Activated CD8-positive, alpha-beta memory T cell treated with anti-CD3 and anti-CD28 coated beads, Interleukin-2, amount 50 U/mL, for 1 hour (primary cell): ENCODE measurements around the gene ANO2.
"Not testable (repeated sequence)": the region's sequence is repeated elsewhere in the genome, so short reads cannot be mapped to it uniquely, and the experiment has no call there.

ENCODE experiments used
- DNase-seq: peaks from one replicate; pipeline ENCODE4 v3.0.0-alpha.2; 2020; ENCODE audit errors: extremely low read depth

The ANO2 gene

DNA sequence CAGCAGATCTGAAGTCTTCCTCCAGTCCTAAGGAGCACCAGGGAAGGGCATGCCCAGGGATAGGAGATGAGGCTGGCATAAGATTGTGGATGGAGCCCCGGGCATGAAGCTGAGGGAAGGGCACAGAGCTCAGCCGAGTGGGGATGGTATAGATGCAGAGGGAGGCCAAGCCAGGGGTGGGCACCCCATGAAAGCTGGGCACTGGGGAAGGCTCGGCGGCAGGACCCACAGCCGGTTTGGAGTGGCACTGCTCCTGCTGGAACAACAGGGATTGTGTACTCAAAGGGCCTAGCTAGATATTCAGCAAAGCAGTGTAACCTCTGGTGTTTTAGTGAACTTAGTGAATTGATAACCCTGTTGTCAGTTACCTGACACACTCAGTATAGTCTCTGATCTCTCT lies 396.0 kb downstream of the ANO2 start:
- no peak for DNase-seq

DNA sequence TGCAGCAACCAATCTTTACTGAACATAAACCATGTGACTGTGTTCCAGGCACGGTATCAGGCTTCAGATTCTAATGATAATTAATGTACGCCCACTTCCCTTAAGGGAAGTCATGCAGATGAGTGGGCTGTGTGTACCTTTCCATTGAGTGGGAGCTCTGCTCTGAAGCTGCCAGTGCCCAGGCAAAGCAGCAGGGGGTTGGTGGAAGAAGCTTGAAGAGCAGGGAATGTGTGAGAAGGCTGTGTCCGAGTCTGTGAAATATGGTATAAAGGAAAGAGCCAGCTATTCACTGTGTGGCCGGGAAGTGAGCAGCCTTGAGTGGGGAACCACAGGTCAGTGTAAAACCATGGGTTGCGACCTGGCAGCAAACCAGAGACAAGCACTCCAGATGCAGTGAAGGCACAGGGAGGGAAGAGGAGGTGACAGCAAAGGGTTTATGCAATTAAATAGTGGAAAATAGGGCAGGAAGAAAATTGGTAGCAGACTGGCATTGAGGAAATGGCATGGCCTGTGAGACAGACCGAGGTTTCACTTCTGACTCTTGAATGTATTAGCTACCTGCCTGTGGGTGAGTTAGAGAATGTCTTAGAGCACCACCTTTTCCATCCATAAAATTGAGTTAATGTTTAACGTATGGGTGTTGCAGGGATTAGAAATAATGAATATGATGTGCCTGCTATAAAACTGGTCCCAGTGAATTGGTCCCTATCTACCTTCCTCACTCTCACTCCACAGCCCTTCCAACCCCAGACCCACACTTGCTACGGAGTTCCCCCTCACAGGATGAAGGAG lies 396.7 kb downstream of the ANO2 start:
- DNase-seq: no peak

DNA sequence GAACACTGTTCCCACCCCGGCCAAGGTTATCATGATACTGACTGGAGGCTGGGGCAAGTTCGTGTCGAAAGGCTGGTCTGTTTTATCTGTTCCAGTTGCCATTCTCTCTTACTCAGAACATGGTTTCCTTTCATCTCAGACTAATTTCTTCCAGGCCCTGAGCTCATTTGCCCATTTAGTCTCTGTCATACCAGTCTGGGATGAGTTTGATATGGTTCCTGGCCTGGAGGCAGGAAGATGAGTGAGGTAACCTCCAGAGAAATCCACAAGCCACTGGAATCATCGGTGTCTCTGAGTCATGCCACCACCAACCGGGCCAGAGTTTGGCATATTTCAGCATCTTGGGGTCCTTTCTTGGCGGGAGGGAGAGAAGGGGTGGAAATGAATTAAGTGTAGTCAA lies 398.4 kb downstream of the ANO2 start:
- no peak for DNase-seq

DNA sequence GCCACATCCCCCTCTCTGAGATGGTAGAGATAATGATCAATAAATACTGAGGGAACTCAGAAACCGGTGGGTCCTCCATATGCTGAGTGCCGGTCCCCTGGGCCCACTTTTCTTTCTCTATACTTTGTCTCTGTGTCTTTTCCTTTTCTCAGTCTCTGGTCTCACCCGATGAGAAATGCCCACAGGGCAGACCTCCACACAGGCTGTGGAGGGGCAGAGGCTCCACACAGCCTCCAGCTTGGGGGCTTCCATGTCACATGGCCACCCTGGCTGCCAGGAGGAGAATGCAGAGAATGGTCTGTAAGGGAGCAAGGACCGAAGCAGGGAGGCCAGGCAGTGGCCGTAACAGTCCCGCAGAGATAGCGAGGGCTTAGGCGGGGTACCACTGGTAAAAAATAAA lies 407.3 kb downstream of the ANO2 start:
- no peak for DNase-seq

DNA sequence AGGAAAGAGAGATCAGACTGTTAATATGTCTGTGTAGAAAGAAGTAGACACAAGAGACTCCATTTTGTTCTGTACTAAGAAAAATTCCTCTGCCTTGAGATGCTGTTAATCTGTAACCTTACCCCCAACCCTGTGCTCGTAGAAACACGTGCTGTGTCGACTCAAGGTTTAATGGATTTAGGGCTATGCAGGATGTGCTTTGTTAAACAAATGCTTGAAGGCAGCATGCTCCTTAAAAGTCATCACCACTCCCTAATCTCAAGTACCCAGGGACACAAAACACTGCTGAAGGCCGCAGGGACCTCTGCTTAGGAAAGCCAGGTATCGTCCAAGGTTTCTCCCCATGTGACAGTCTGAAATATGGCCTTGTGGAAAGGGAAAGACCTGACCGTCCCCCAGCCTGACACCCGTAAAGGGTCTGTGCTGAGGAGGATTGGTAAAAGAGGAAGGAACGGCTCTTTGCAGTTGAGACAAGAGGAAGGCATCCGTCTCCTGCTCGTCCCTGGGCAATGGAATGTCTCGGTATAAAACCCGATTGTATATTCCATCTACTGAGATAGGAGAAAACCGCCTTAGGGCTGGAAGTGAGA lies 407.9 kb downstream of the ANO2 start:
- DNase-seq: not testable (repeated sequence)

DNA sequence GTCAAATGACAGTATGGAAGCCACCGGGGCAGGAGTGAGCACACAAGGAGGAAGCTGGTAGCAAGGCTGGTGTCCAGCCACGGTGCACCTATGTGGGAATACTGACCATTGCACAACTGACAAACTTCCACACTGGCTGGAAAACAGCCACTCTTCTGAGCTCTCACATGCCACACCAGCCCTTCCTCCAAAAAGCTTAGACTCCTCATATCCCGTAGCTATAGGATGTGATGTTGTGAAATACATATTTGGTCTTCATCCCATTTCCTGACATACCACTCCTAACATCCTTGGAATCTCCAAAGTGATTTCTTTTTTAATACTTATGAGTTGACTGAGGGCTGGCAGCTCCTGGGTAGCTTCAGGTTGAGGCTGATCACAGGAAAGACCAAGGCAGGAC lies 409.5 kb downstream of the ANO2 start:
- no peak for DNase-seq

DNA sequence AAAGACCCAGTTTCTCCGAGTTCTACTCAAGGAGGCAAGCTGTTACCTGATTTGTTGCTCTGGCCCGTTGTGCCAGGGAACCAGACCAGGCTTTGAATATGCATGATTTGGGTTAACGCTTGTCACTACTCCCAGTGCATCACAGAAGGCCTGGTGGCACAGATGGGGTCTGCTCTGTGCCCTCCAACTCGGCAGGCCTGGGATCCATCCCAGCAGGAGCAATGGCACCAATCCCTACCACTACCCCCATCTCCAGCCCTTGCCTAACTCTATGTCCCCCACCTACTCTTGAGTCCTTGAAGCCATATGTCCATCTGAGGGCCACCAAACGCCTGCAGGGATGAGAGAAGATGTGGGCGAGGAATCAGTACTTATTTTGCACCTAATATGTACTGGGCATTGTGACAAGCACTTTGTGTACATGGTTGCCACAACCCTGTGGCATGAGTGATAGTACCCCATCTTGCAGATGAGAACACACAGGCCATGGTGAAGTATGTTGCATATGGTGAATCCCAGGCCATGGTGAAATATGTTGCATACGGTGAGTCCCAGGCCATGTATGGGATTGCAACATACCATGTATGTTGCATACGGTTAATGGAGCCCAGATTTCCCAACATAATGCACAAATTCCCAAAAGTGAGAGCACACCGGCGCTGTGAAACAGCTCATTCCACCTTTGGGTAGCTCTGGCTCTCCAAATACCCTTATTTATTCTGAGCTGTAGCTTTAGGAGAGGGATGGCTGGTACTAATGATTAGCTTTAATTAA lies 410.4 kb downstream of the ANO2 start:
- no peak for DNase-seq

DNA sequence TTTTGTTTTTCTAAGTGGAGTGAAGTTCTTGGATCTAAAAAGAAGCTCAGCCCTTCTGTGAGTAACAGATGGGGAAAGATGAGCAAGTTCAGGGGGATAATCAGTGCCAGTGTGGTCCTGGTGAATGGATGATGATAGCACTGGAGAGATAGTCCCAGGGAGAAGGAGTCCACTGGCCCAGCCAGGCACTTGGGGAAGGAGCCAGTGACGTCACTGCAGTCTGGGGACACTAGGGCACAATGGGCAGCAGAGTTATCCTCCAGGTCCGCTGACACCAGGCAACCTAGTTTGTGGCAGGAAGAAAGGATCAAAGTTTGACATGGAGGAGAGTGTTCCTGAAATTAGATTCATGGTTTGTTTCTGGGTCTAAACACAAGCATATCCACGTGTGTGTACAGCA lies 411.7 kb downstream of the ANO2 start:
- DNase-seq: no peak

DNA sequence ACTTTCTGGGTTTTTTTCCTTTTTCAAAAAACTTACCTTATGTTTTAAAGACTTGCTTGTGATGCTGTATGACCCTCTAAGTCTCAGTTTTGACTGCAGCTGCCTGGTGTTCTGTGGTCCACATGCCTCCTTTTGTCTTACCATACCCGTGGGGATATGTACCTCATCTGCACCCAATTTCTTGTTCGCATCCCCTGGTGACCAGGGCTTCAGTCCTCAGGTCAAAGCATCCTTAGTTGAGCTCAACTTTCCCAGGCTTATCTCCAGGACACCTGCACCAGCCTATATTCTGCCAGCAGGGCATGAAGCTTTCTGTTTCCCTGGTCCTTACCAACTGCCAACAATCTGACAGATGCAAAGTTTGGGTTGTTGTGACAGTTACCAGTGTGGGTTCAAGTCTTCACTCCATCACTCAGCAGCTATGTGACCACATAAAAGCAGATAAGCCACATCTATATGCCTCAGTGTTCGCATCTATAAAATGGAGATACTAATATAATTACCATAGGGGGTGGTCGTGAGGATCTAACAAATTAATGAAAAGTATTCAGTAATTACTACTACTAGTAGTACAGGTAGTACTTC lies 419.2 kb downstream of the ANO2 start:
- no peak for DNase-seq

DNA sequence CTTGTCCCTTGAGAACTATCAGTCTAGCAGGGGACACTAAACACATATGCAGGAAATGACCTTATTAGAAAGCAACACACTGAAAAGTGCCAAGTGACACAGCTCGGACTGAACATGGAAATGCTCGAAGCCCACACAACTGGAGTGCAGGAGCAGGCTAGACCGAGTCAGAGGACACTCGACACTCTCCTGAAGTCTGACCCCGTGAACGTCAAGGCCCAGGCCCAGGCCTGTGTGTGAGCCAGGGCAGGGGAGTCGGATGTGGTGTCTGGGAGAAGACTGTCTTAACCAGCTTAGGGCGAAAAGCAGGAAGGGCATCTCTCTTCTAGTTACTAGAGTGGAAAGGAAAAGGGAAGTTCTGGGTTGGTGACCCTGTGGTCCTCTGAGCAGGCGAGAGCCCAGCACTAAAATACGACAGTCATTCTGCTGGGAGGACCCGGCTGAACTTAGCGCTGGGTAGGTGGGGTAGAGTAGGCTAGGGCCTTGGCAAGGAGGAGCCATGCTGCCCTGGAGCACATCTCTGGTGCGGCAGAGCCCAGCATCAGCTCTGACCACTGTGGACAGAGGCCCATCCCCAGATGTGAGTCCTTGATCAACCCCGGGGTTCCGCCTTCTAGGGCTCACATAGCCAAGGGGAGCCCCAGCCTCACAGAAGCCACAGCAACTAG lies 420.2 kb downstream of the ANO2 start:
- DNase-seq: no peak

DNA sequence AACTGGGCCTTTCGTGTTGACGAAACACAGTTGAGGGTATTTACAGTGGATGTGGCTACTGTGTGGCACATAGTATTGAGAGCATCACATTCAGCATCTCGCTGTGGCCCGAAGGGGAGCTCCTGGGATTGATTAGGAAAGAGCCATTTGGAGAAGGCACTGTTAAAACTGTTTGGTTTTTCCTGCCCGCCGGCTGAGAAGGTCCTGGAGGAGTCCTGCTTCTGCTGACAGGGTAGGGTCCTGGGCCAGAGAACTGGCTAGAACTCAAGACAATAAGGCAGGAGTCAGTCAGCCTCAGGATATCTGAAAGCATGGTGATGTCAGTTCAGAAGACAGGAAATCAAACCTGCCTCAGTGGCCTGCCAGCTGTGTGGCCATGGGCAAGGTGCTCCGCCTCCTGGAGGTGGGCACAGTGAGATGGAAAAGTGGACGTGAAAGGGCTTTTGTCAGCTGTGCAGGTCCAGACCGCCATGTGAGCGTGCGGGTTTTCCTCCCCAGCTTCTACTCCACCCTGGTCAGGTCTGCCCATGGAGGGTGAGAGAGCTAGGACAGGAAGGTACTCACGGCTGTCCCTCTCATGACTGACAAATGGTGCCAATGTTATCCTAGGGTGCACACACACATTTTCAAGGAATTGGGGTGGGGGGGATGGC lies 420.8 kb downstream of the ANO2 start:
- no peak for DNase-seq

DNA sequence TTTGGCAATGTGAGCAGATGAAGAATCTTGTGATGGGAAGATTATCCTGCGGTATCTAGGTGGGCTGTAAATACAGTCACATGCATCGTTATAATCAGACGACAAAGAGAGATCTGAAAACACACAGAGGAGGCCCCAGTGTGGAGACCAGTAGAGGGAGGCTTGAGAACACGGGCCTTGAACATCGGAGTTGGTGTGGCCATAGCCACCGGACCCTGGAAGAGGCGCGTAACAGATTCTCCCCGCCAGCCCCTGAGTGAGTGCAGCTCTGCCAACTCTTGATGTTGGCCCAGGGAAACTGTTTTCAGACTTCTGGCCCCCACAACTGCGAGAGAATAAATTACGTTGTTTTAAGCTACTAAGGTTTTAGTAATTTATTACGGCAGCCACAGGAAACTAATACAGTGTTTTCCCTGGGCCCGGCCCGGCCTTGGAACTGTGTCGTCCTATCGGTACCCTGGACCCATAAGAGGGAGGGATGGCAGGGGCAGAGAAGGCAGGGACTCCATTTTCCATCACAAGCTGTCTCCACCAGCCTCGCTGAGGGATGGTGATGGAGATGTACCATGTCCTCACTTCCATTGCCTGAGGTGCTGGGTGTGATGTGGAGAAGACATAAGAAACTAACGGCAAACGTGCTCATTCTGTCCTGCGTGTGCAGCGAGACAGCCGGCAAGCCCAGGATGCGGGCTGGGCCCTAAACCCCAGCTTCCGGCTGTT lies 421.5 kb downstream of the ANO2 start:
- no peak for DNase-seq

DNA sequence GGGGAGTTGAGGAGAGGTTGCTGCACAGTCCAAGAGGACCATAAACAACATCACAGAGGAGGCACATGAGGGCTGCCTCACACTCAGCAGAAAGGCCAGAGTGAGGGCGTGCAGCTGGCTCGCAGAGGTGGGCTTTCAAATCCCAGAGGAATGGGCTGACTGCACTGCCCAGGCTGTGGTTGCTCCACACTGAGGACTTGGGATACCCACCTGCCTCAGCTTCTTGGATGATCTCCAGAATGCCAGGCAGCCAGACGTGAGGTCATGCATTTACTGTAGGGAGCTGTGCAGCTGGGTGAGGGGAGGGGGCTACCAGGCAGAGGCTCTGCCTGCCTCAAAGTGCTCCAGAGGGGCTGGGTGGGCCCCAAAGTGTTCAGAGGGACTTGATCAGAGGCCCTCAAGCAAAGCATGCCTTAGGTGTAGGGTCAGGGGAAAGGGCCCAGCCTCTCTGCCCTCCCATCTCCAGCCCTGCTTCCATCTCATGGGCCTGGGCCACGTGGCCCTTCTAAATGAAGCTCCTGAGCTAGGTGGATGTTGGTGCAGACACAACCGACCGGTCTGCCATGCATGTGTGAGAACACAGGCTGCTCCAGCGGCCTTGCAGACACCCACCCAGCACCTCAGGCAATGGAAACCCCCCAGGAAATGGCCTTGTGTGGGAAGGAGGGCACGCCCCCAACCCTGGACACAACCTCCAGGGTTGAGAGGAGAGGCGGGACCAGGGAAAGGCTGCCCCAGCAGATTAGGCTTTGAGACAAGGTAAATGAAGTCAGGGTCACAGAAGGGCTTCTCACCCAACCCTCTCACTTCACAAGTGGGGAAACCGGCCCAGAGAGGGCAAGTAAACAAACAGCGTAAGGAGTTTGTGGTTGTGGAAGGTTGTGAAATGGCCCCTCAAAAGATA lies 422.4 kb downstream of the ANO2 start:
- no peak for DNase-seq

DNA sequence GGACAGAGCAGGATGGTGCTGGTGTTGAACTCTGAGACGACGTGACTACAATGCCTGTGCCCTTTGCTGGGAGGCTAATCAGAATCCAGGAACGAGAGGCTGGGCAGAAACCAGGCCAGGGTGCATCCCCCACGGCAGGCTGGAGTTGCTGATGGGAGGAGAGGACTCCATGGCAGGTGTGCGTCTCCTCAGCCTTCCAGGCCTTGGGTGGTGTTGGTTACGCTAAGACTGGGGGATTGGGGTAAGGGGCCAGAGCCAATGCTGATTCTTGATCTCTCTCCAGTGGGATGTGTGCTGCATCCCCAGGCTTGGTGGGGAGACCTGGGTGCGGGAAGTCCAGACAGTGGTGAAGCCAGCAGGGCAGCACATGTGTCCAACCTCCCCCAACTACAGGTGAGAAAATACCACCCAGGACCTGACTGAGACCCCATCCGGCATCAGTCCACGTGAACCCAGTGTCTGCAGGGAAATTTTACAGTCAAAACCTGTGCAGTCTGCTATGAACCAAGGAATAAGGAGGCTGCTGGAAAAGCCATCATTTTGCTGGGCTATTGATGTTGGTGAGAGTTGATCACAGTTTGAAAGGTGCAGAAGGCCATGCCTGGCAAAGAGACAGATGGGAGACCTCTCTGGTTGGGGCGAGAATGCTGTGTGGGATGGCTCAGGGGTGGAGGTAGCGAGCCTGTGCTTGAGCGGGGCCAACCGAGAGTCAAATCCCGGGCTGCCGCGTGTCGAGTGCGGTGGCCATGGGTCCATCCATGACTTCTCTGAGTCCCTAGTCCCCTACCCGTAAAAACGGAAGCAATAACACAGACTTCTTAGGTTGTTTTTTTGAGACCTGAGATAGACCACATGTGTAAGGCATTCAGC lies 423.4 kb downstream of the ANO2 start:
- no peak for DNase-seq

DNA sequence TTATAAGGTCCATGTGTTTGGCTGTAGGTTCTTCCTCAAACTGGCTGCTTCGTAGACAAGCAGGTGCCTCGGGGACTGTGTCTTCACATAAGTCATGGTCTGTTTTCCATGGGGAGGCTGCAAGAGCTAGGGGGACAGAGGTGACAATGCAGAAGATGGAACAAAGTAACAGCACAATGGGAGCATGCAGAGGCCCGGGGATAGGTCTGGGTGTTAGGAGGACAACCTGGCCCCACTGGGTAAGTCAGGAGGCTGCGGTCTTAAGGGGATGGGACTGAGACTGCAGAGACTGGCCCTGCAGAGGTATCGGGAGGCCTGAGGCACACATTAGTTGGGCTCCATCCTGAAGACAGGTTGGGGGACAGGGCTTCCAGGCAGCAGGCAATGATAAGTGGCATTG lies 424.2 kb downstream of the ANO2 start:
- DNase-seq: no peak

DNA sequence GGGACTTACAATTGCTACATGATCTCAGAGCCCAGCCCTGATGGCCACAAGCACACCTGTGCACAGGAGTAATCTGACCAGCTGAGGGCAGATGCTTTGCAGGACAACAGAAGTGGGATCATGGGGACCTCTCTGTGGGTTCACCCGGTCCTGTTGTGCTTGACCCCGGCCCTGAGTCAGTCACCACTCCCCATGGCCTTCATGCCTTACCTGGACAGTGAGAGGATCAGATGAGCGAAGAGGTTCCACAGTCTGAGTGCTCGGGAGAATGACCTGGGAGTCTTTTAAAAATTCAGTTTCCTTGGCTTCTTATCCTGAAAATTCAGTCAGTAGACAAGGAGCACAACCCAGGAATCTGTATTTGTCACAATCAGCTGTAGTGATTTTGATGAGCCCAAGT lies 425.0 kb downstream of the ANO2 start:
- DNase-seq: no peak

DNA sequence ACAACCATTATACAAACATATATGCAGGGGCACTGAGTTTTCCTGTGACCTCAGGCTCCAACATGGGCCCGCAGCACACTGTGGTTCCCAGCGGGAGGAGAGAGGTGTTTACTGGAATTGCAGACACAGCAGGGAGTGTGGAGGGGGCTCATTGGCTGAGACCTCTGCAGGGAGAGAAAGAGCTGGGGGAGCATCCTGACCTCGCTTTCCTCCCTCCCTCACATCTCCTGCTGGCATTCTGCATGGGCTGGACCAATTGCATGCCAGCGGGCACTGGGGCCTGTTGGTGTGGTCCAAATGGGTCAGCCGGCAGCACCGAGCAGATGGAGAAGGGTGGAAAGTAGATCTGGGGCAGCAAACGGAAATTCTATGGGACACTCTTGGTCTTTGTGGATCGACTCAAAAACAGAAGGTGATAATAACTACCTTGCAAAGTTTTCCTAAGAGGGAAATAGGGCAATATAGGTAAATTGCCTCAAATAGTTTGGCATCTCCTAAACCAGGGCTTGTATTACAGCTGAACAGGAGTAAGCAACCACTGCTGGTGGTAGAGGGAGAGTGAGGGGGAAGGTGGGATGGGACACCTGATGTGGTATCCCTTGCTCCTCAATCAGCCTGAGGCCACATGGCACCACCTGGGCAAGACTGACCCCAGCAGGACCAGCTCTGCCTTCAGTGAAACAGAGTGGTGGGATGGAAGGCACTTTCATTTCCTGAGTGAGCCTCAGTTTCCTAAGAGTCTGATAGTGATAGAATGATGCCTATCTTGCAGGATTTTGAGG lies 426.3 kb downstream of the ANO2 start:
- DNase-seq: no peak
